Measurements from ENCODE around the gene CAST.

CAST gene

DNA sequence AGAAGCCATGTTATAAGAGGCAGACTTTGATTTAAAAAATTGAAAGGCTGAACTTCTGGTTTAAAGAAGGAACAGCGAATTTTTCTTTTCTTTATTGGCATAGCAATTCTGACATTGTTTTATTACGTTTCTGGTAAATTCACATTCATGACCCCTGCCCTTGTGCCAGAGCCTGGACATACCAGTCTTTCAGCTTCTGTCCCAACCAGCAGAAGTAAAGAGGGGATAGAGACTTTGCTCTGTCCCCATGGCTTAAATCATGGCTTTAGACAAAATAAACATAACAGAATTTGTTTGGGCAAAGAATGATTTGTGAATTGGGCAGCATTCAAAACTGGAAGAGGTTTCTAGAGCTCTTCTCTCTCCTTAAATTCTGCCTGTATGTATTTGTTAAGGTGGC lies 15.3 kb downstream of the CAST start:
- FAIRE-seq (no peak), DNase-seq (ENCODE audit: insufficient read length) (no peak)
- TF ChIP-seq POLR2AphosphoS5 (IDR thresholded peaks at IDR 0.05; ENCODE audit: low read depth, low read length) (no peak), TAF1 (IDR thresholded peaks at IDR 0.05; ENCODE audit: borderline replicate concordance, low read depth, low read length) (no peak), POLR2A (IDR thresholded peaks at IDR 0.05; ENCODE audit: low read depth, low read length) (no peak)

DNA sequence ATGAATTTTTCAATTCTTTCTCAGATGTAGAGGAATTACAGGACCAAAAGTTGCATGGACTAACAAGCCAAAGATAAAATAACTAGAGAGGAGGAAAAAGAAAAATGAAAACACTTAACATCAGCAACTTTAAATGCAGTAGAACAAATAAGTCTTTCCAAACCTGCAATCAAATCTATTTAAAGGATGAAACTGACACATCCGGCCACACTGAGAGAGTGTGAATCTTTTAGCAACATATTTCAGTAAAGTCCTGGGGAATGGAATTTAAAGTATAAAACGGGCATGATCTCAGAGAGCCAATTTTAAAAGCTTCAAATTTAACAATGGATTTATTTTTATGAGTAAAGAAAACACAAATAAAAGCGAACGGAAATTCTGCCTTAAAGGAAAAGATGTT lies 17.1 kb downstream of the CAST start:
- FAIRE-seq (no peak), DNase-seq (ENCODE audit: insufficient read length) (no peak)
- TF ChIP-seq POLR2A (IDR thresholded peaks at IDR 0.05; ENCODE audit: low read depth, low read length) (no peak), POLR2AphosphoS5 (IDR thresholded peaks at IDR 0.05; ENCODE audit: low read depth, low read length) (no peak), TAF1 (IDR thresholded peaks at IDR 0.05; ENCODE audit: borderline replicate concordance, low read depth, low read length) (no peak)

- TF ChIP-seq TAF1 (IDR thresholded peaks at IDR 0.05; ENCODE audit: borderline replicate concordance, low read depth, low read length): no peak
- no peak for TF ChIP-seq POLR2A (IDR thresholded peaks at IDR 0.05; ENCODE audit: low read depth, low read length)
- no peak for TF ChIP-seq POLR2AphosphoS5 (IDR thresholded peaks at IDR 0.05; ENCODE audit: low read depth, low read length)
- FAIRE-seq: no peak
- DNase-seq (ENCODE audit: insufficient read length): no peak
Observed at GRCh38 chr5:96680759-96681470, 18.7 kb downstream of the CAST start.

DNA sequence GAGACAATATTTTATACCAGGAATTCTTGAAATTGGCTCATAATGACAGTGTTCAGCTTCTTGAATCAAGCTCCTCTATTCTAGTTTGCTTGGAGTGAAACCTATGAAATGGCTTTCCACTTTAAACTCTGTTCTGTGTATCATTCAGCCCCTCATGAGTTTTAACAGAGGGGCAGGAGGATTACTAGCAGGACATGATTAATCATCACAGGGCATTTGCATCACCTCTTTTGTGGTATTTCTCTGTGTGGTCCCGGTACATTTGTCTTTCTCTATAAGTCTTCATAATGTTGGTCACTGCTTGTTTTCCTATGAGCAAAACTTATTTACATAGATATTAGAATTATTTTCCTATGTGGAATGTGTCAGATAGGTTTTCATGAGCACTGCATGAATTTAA lies 21.2 kb downstream of the CAST start:
- TF ChIP-seq POLR2AphosphoS5 (IDR thresholded peaks at IDR 0.05; ENCODE audit: low read depth, low read length) (no peak), POLR2A (IDR thresholded peaks at IDR 0.05; ENCODE audit: low read depth, low read length) (no peak), TAF1 (IDR thresholded peaks at IDR 0.05; ENCODE audit: borderline replicate concordance, low read depth, low read length) (no peak)
- DNase-seq (ENCODE audit: insufficient read length): no peak
- FAIRE-seq: no peak

- DNase-seq (ENCODE audit: insufficient read length) (no peak), FAIRE-seq (no peak)
- no peak for TF ChIP-seq TAF1 (IDR thresholded peaks at IDR 0.05; ENCODE audit: borderline replicate concordance, low read depth, low read length)
- TF ChIP-seq POLR2A (IDR thresholded peaks at IDR 0.05; ENCODE audit: low read depth, low read length): no peak
- no peak for TF ChIP-seq POLR2AphosphoS5 (IDR thresholded peaks at IDR 0.05; ENCODE audit: low read depth, low read length)
Observed at GRCh38 chr5:96683810-96684209, 21.6 kb downstream of the CAST start.

DNA sequence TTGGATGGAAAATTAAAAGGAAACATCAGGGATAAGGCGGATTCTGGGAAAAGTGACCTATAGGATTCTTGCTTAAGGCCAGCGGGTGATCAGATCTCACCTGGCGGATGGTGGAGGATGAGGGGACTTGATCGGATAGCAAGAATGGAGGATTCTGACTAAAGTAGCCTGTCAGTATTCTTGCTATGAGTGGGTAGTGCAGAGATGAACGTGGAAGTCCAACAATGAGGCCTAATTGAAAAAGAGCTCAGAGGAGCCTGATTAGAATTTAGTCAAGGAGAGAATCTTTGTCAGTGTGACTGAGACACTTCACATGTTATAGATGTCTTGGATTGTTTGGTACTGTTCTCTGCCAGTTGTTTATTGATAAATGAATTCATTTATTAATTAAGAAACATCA lies 24.9 kb downstream of the CAST start:
- peak; percentile 66 for FAIRE-seq
- TF ChIP-seq TAF1 (IDR thresholded peaks at IDR 0.05; ENCODE audit: borderline replicate concordance, low read depth, low read length) (no peak), POLR2A (IDR thresholded peaks at IDR 0.05; ENCODE audit: low read depth, low read length) (no peak), POLR2AphosphoS5 (IDR thresholded peaks at IDR 0.05; ENCODE audit: low read depth, low read length) (no peak)

GRCh38 chr5:96687812-96688453 lies 25.8 kb downstream of the CAST start:
- DNase-seq (ENCODE audit: insufficient read length): no peak
- TF ChIP-seq POLR2A (IDR thresholded peaks at IDR 0.05; ENCODE audit: low read depth, low read length): no peak
- no peak for TF ChIP-seq POLR2AphosphoS5 (IDR thresholded peaks at IDR 0.05; ENCODE audit: low read depth, low read length)
- no peak for TF ChIP-seq TAF1 (IDR thresholded peaks at IDR 0.05; ENCODE audit: borderline replicate concordance, low read depth, low read length)
- FAIRE-seq: peak; percentile 82

More for the DNA sequence above, 24.9 kb downstream of the CAST start:
- DNase-seq (ENCODE audit: insufficient read length): no peak

GRCh38 chr5:96690861-96691260 lies 28.7 kb downstream of the CAST start:
- TF ChIP-seq TAF1 (IDR thresholded peaks at IDR 0.05; ENCODE audit: borderline replicate concordance, low read depth, low read length): no peak
- TF ChIP-seq POLR2A (IDR thresholded peaks at IDR 0.05; ENCODE audit: low read depth, low read length): no peak
- TF ChIP-seq POLR2AphosphoS5 (IDR thresholded peaks at IDR 0.05; ENCODE audit: low read depth, low read length): no peak
- no peak for FAIRE-seq
- DNase-seq (ENCODE audit: insufficient read length): no peak

- no peak for TF ChIP-seq TAF1 (IDR thresholded peaks at IDR 0.05; ENCODE audit: borderline replicate concordance, low read depth, low read length)
- no peak for TF ChIP-seq POLR2A (IDR thresholded peaks at IDR 0.05; ENCODE audit: low read depth, low read length)
- no peak for TF ChIP-seq POLR2AphosphoS5 (IDR thresholded peaks at IDR 0.05; ENCODE audit: low read depth, low read length)
- DNase-seq (ENCODE audit: insufficient read length) (no peak), FAIRE-seq (no peak)
Observed at GRCh38 chr5:96691503-96692303, 29.5 kb downstream of the CAST start.

DNA sequence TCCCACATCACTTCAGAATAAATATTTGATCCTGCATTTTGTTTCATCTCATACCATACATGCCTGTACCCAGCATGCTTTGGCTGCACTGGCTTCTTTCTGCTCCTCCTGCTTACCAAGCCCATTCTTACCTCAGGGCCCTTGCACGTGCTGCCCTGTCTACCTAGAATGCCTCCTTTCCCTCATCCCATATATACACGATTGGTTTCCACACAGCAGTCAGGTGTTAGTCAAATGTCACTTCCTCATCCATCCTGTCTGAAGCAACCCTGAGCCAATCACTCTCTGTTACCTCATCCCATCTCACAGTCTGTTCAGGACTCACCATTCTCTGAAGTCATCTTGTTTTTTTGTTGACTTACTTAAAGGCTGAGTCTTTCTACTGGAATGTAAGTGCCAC lies 30.3 kb downstream of the CAST start:
- FAIRE-seq (no peak), DNase-seq (ENCODE audit: insufficient read length) (no peak)
- TF ChIP-seq POLR2A (IDR thresholded peaks at IDR 0.05; ENCODE audit: low read depth, low read length) (no peak), TAF1 (IDR thresholded peaks at IDR 0.05; ENCODE audit: borderline replicate concordance, low read depth, low read length) (no peak), POLR2AphosphoS5 (IDR thresholded peaks at IDR 0.05; ENCODE audit: low read depth, low read length) (no peak)

GRCh38 chr5:96699186-96699820 lies 37.1 kb downstream of the CAST start:
- FAIRE-seq: no peak

More at GRCh38 chr5:96699186-96699820, 37.1 kb downstream of the CAST start:
- DNase-seq (ENCODE audit: insufficient read length): no peak
- no peak for TF ChIP-seq POLR2AphosphoS5 (IDR thresholded peaks at IDR 0.05; ENCODE audit: low read depth, low read length)
- TF ChIP-seq POLR2A (IDR thresholded peaks at IDR 0.05; ENCODE audit: low read depth, low read length): no peak
- no peak for TF ChIP-seq TAF1 (IDR thresholded peaks at IDR 0.05; ENCODE audit: borderline replicate concordance, low read depth, low read length)
